GM12865 (cell line): ENCODE data around the gene NRCAM.

ENCODE experiments used
- DNase-seq: peaks from one replicate; pipeline ENCODE4 v3.0.0; 2010; ENCODE audit warnings: low read depth
- H3K4me3 ChIP-seq: 2 replicates; pipeline ENCODE4 v1.5.1; 2011; ENCODE audit warnings: mild to moderate bottlenecking, low read depth, low read length, control low read depth
- TF ChIP-seq, protein P1 (sequence below): IDR thresholded peaks from 2 replicates; pipeline ENCODE4 v1.5.1; 2011; ENCODE audit warnings: low read length, control low read depth, low read depth, inconsistent platforms; ENCODE audit not compliant: insufficient read depth; ENCODE audit errors: missing control alignments

NRCAM gene

DNA sequence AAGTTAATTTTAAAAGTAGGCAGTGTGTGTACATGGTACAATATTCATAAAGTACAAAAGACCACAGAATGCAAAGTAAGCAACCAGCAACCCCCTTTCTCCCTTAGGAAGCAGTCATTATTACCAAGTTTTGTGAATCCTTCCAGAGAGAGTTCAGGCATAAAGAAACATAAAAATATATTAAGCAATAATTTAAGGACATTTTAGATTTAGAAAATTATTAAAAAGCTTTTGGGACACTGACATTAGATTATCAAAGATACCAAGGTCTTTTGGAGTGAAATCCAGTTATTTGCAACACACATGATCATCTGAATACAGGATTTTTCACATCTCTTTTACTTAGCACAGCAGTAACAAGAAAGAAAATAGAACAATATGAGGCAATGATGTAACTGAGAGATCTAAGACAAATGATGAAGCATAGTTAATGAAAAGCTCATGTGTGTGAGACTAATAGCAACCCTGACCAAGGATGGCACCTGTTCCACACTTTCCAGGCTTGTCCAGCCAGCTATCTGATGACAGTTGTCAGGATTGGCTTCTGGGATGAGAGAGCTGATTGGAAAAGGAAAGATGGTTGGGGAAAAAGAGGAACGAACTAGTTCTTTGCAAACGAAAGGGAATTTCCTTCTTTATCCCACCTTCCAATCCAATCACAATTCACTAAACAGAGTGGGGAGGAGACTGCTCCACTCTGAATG lies 210.6 kb downstream of the NRCAM start:
- TF ChIP-seq, protein P1, sequence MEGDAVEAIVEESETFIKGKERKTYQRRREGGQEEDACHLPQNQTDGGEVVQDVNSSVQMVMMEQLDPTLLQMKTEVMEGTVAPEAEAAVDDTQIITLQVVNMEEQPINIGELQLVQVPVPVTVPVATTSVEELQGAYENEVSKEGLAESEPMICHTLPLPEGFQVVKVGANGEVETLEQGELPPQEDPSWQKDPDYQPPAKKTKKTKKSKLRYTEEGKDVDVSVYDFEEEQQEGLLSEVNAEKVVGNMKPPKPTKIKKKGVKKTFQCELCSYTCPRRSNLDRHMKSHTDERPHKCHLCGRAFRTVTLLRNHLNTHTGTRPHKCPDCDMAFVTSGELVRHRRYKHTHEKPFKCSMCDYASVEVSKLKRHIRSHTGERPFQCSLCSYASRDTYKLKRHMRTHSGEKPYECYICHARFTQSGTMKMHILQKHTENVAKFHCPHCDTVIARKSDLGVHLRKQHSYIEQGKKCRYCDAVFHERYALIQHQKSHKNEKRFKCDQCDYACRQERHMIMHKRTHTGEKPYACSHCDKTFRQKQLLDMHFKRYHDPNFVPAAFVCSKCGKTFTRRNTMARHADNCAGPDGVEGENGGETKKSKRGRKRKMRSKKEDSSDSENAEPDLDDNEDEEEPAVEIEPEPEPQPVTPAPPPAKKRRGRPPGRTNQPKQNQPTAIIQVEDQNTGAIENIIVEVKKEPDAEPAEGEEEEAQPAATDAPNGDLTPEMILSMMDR: no peak
- H3K4me3 ChIP-seq: no peak overlapping the region
- DNase-seq: no peak

DNA sequence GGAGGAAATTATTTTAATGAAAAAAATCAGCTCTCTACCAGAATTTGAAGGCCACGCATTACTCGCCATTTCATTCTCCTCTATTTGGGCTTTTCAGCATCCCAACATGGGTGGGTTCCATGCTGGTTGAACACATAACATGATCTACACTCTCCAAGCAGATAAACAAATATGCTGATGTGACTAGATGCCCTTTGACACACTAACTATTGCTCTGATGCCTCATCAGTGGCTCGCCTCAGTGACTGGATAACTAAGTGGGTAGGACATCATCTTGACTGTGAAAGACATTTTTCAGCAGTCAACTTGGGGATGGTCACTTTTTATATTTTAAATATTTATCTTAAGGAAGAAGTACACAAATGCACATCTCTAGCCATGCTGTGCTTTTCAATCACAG lies 212.1 kb downstream of the NRCAM start:
- no peak overlapping the region for H3K4me3 ChIP-seq
- no peak for DNase-seq
- TF ChIP-seq, protein P1: no peak

DNA sequence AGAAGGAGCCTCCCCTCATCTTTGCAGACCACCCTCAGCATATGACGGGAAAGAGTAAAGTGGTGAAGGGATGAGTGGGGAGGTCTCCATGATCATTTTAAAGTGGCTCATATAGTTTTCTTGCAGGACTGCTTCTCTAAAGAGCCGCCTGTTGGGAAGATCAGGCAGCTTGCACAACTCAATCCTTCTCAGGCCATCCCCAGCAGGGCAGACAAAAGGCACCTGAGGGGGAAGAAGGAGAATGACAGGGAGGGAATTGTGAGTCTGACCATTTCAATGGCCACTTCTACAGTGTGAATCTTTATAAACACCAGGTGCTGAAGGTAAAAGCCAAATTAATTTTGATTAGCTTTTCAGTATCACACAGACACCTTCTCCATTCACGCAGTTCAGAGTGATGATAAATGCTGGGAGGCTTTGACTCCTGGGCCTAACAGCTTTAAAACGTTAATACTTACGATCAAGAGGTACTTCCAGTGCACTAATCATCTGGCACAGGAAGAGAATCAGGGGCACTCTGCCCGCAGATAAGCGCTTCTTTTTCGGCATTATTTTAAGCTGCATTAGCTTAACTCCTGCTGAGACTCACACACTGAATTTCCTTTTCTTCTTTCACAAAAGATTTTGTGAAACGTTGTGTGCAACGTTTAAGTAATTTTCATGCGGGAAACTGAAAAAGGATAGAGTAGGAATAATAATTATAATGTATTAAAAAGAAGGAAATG lies 216.6 kb downstream of the NRCAM start:
- TF ChIP-seq, protein P1: no peak
- DNase-seq: no peak
- H3K4me3 ChIP-seq: no peak overlapping the region

DNA sequence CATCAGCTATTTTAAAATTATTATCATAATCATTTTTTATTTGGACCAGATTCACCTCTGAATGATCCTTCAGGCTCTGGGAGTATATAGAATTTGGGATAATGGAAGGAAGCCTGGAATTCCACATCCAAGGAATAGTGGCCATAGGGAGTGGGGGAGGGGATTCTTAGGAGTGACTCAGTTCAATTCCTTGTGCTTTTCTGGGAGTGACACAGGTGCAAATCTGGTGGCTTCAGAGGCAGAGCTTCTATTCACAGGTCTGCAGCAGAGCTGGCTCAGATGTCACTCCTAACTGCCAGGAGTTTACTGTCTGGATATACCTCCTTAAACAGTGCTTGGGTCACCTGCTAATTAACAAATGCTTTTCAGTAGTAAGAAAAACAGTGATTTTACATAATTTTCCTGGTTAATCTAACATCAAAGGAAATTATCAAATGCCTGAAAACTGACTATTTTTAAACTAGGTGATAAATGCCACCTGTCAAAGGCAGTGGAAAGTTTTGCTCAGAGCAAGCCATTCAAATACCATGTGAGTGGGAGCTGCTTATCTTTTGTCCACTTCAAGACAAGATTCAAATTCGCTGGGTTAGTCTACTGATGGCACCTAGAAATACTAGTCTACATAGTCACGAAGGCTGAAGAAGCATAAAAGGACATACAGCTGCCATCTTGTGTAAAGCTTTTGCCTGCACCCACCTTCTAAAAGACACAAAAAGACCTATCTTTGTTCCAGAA lies 219.4 kb downstream of the NRCAM start:
- TF ChIP-seq, protein P1: no peak
- H3K4me3 ChIP-seq: no peak overlapping the region

DNA sequence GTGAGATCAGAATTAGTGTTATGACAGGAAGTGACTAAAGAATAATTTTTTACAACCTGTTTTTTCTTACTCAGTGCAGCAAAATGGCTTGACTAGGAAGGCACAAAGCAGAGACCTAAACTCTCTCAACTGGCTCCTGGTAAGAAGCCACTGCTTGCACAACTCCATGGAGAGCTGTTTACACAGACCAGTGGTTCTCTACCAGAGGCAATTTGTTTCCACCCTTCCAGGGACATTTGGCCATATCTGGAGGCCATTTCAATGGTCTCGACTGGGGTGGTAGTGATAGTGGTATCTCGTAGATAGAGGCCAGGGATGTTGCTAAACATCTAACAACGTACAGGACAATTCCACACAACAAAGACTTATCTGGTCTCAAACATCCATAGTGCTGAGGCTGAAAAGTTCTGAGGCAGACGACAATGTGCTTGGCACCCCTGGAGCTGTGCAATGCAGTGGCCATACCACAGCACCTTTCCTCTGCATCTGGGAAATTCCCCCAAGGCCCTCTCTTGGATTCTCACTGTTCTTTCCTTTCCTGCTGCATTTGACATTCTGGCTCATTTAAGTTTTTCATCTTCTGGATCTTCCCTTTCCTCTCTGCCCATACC lies 220.7 kb downstream of the NRCAM start:
- no peak for DNase-seq
- TF ChIP-seq, protein P1: no peak
- H3K4me3 ChIP-seq: no peak overlapping the region

More for the DNA sequence above, 219.4 kb downstream of the NRCAM start:
- DNase-seq: no peak

DNA sequence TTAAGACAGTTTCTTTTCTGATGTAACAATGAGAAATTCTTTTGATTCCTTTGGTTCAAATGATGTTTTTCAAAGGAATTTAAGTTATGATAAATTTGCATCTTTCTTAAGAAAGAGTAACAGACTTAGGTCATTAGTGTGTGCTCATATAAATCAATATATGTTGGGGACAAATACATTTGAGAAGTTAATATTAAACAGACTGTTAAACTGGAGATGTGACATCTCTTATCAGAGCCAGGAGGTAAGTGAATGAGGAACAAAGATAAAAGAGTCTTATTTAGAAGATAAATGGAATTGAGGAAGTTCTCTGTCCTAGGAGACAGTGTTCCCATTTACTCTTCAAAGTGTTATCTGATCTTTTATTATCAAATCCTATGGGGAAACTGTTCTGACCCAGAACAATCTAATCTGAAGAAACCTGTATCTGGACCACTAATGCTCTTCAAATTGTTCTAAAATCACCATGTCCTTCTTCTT lies 221.2 kb downstream of the NRCAM start:
- TF ChIP-seq, protein P1: no peak
- no peak for DNase-seq
- H3K4me3 ChIP-seq: no peak overlapping the region
